COLO668 (cell line): Measurements from ENCODE around the gene EHMT2.
"Not testable (repeated sequence)": the region's sequence is repeated elsewhere in the genome, so short reads cannot be mapped to it uniquely, and the experiment has no call there.

Experiments used
- DNase-seq: peaks from one replicate; lab custom pipeline; 2025; ENCODE audit not compliant: unreplicated experiment; lab: John Stamatoyannopoulos, UW

The EHMT2 gene

GRCh38 chr6:31874084-31874670, 23.3 kb downstream of the EHMT2 start:
- DNase-seq: no peak

GRCh38 chr6:31871046-31871659, 26.3 kb downstream of the EHMT2 start:
- DNase-seq: no peak

GRCh38 chr6:31870385-31870921, 27.0 kb downstream of the EHMT2 start:
- no peak for DNase-seq

DNA sequence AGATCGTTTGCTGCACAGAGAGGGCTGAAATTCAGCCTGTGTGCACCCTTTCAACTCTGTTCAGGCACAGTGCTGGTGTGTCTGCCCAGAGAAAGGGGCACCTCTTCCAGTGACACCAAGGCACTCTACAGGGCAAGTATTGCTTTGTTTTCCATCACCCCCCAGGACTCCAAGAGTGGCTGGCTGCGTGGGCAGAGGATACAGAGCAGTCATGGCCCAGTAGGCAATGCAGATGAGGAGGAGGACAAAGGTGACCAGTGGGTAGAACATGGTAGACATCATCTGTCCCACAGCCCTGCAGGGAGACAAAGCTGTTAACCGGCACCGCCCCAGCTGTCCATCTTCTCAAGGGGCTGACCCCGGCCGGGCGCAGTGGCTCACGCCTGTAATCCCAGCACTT, 28.2 kb downstream of the EHMT2 start:
- DNase-seq: no peak

DNA sequence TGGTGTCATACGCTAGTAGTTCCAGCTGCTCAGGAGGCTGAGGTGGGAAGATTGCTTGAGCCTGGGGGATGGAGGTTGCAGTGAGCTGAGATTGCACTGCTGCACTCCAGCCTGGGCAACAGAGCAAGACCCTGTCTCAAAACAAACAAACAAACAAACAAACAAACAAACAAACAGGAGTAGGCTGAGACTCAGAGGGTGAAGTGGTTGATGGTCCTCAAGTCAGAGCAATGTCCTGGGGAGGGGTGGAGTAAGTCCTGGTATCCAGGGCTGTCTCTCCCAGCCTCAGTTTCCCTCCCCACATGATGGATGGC, 28.9 kb downstream of the EHMT2 start:
- DNase-seq: not testable (repeated sequence)

GRCh38 chr6:31865205-31866118, 32.0 kb downstream of the EHMT2 start:
- DNase-seq: no peak

DNA sequence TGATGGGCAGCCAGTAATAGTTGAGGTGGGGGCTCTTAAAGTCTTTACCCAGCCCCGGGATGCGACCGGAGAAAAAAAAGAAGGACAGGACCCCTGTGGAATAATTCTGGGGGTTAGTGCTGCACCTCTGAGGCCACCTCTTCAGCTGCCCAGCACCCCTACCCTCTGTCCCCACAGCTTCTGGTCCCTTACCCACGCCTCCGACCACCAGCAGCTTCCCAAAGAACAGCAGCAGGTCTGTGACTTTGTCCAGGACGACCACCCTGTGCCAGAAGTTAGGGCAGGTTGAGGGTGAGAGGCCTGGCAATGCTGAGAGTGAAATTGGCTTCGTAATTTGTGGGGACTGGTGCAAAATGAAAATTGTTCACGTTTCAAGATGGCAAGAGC, 32.7 kb downstream of the EHMT2 start:
- DNase-seq: no peak

DNA sequence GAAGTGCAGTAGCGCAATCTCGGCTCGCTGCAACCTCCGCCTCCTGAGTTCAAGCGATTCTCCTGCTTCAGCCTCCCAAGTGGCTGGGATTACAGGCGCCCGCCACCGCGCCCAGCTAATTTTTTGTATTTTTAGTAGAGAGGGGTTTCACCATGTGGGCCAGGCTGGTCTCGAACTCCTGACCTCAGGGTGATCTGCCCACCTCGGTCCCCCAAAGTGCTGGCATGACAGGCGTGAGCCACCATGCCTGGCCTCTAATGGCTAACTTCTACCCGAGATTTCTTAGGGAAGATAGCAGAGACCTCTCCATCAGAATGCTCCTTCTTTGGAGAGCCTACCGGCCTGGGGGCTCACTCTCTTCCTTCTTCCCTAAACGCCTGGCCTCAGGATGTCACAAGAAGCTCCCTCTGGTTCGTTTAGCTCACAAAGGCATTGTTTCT, 33.4 kb downstream of the EHMT2 start:
- DNase-seq: not testable (repeated sequence)

DNA sequence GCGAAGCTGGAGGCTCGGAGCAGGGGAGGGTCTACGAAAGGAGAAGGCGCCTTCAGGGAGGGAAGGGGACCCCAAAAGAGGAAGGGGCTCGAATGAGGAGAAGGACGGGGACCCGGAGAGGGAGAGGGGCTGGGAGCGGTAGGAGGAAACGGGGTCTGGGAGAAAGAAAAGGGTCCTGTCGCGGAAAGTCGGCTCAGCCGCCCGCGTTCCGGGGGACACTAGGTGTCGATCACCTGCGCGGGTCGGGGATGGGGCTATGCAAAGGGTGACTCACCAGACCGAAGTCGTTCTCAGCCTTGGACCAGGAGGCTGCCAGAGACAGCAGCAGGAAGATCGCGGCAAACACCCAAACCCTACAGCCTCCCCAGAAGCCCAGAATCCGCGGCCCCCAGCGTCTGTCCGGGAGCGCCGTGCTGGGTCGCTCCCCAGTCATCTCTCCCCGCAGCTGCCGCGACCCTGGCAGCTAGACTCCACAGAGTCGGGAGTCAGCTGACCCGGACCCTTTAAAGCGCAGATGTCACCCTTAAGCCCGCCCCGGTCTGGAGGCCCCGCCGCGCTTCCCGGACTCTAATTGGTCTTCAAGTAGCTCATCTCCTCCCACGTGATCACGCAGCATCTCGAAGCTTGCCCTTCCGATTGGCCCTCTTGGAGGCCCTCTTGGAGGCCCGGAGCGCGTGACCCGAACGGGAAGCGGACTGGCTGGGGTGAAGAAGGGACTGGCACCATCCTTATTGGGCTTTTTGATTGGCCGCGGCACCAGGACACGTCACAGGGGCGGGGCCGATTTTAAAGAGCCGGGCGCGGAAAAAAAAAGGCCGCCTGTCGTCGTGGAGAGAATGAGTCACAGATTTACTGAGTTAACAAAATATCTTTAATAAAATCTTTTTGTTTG, 34.9 kb downstream of the EHMT2 start, which contains the start of gene NEU1:
NEU1 (minus strand) TSS at position 478 of the 892 bp plus-strand sequence; CDS start at position 433, 45 bp downstream.
- peak; percentile 97 for DNase-seq

GRCh38 chr6:31861919-31862343, 35.6 kb downstream of the EHMT2 start:
- DNase-seq: peak; percentile 14

- no peak for DNase-seq
Measured at GRCh38 chr6:31861150-31861549, 36.3 kb downstream of the EHMT2 start.

DNA sequence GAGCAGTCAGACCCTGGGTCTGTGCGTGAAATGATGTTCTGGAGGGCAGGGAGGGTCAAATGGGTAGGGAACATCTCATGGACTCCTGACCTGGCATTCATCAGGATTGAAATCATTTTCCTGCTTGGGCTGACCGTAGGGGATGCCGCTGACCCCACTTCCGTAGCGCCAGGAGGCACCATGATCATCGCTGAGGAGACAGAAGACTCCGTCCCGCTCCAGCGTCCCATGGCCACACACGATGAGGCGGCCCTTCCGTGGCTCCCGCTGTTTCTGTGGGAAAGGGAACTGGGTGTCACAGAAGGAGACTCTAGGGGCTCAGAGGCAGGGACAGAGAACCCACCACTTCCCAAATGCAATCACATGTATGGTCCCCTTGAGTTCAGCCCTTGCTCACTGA, 37.1 kb downstream of the EHMT2 start:
- no peak for DNase-seq

GRCh38 chr6:31859923-31860322, 37.6 kb downstream of the EHMT2 start:
- no peak for DNase-seq

- DNase-seq: no peak
Measured at GRCh38 chr6:31858707-31859106, 38.8 kb downstream of the EHMT2 start.

DNA sequence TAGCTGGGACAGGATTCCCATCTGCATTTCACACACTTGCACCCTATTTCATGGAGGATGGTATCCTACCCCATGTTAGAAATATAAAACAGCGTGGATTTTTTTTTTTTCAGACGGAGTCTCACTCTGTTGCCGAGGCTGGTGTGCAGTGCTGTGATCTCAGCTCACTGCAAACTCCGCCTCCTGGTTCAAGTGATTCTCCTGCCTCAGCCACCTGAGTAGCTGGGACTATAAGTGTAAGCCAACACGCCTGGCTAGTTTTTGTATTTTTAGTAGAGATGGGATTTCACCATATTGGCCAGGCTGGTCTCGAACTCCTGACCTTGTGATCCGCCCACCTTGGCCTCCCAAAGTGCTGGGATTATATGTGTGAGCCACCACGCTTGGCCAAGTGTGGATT, 39.7 kb downstream of the EHMT2 start:
- DNase-seq: not testable (repeated sequence)

- not testable (repeated sequence) for DNase-seq
Measured at GRCh38 chr6:31851980-31852718, 45.3 kb downstream of the EHMT2 start.

DNA sequence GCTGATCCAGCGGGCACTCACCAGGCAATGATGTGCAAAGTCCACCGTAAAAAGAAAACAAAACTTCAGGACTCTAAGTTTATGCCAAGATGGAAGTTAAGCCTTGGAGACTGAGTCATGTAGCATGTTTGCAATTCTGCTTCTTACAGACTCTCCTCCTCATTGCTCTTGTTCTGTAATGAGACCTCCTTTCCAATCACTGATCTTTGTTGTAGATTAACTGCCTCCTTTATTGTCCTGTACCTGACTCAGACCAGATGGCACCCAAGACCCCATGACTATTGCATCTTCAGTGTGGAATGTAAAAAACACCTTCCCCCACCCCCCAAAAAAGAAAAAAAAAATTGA, 46.0 kb downstream of the EHMT2 start:
- DNase-seq: no peak

DNA sequence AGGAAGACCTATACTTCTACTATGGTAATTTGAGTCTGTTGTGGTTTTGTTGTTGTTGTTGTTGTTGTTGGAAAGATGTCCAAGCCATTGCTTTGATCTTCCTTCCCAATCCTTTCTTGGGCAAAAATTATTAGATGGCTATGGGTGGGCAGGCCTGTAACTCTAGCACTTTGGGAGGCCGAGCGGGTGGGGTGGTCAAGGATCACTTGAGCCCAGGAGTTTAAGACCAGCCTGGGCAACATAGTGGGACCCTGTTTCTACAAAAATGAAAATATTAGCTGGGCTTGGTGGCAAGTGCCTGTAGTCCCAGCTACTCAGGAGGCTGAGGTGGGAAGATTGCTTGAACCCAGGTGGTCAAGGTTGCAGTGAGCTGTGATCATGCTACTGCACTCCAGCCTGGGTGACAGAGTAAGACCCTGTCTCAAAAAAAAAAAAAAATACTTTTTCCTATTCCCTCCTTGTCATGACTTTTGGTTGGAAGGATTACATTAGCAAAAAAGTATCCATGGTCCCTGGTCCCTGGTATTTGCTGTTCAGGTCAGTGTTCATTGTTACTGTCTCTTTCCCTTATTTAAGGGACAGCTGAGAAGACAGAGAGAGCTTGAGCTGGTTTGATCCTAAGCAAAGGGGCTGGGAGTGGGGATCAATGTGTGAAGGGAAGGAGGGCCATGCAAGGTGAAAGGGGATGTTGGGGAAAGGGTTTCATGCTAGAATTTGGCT, 46.6 kb downstream of the EHMT2 start:
- DNase-seq: no peak

DNA sequence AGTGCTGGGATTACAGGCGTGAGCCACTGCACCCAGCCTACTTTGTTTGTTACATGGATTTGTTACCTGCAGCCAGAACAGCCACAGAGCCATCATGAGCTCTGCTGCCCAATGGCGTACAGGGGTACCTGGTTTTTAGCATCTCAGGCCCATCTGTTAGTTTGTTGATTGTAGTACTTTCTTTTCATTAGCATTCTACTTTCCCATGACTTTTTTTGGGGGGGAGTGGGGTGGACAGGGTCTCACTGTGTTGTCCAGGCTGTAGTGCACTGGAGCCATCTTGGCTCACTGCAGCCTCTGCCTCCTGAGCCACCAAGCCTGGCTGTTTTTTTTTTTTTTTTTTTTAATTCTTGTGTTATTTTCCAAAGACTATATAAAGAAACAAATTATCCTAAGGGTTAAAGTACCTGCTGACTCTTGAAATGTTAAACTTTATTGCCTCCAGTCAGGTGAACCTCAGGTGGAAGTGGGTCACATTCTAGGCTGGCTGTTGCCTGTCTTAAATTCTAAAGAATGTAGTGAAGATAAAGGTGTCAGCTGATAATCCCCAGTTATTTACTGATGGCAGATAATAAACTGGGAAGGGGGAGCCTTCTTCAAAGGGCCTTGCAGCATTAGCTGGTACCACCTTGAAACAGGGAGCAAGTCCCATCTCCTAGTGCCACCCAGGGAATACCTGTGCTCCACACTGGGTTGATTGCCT, 50.1 kb downstream of the EHMT2 start:
- no peak for DNase-seq
